ENCODE results near the gene MIOX. TPM values are rescaled to one million over a fixed set of nuclear protein-coding genes. Genes with fewer than 3 reads are reported as not detected.

Gene MIOX
- total and polyA plus RNA-seq, 2 experiments from 2014 or later, result not detected

- no peak overlapping the region for H3K4me3 Mint-ChIP-seq
- Histone ChIP-seq H3K4me3 (no peak overlapping the region), H3K79me2 (replicated peaks; ENCODE audit: insufficient read depth) (no peaks in the 10 kb centered on the region), H2AFZ (no peak overlapping the region), H3K4me2 (no peak overlapping the region), H4K20me1 (replicated peaks; ENCODE audit: insufficient read depth) (no peaks in the 10 kb centered on the region), H3K36me3 (ENCODE audit: insufficient read depth) (no peaks in the 10 kb centered on the region), H3K9me2 (ENCODE audit: insufficient read depth) (no peaks in the 10 kb centered on the region), H3F3A (replicated peaks; ENCODE audit: low read depth) (0 out of 2 replicates have a peak, but pooled peaks cover 5% of the 10 kb centered on the region), H3K27me3 (ENCODE audit: insufficient read depth) (no peaks in the 10 kb centered on the region), H3K4me1 (ENCODE audit: insufficient read depth) (no peaks in the 10 kb centered on the region), H3K27ac (ENCODE audit: low read depth) (no peak overlapping the region)
- 0 out of 3 replicates have a peak, but pooled peaks cover 6% of the 10 kb centered on the region for H3K36me3 Mint-ChIP-seq (ENCODE audit: low read depth)
- no peak overlapping the region for H3K27ac Mint-ChIP-seq
- TF ChIP-seq ETS1 (IDR thresholded peaks at IDR 0.05), result no peak
- 0 out of 4 replicates have a peak, but pooled peaks of 1 of the 2 experiments have one; percentile 7 for TF ChIP-seq CTCF (conservative IDR thresholded peaks at IDR 0.05; ENCODE audit: low read depth in 2 of 2)
- no peak for TF ChIP-seq NANOG (IDR thresholded peaks at IDR 0.05; ENCODE audit: borderline replicate concordance)
- H3K9me3 Mint-ChIP-seq, result no peaks in the 10 kb centered on the region
- DNase-seq (ENCODE audit: low spot score) (no peak), ATAC-seq (no peak)
- 0 out of 3 replicates have a peak, but pooled peaks cover 3% of the 10 kb centered on the region for H3K4me1 Mint-ChIP-seq
- H3K27me3 Mint-ChIP-seq (ENCODE audit: insufficient read depth, low read depth, poor library complexity), result peaks cover 15% of the 10 kb centered on the region
These were observed 48.1 kb upstream of the MIOX start for GRCh38 chr22:50438305-50439275.

- Mint-ChIP-seq H3K27ac (no peak overlapping the region), H3K4me3 (no peak overlapping the region), H3K27me3 (ENCODE audit: insufficient read depth, low read depth, poor library complexity) (peaks cover 15% of the 10 kb centered on the region), H3K9me3 (no peaks in the 10 kb centered on the region), H3K36me3 (ENCODE audit: low read depth) (0 out of 3 replicates have a peak, but pooled peaks cover 6% of the 10 kb centered on the region), H3K4me1 (0 out of 3 replicates have a peak, but pooled peaks cover 3% of the 10 kb centered on the region)
- Histone ChIP-seq H3K9me2 (ENCODE audit: insufficient read depth) (no peaks in the 10 kb centered on the region), H2AFZ (no peak overlapping the region), H3K27me3 (ENCODE audit: insufficient read depth) (no peaks in the 10 kb centered on the region), H3K36me3 (ENCODE audit: insufficient read depth) (no peaks in the 10 kb centered on the region), H3K27ac (ENCODE audit: low read depth) (no peak overlapping the region), H3K4me1 (ENCODE audit: insufficient read depth) (no peaks in the 10 kb centered on the region), H3K79me2 (replicated peaks; ENCODE audit: insufficient read depth) (no peaks in the 10 kb centered on the region), H3K4me3 (no peak overlapping the region), H3F3A (replicated peaks; ENCODE audit: low read depth) (0 out of 2 replicates have a peak, but pooled peaks cover 5% of the 10 kb centered on the region), H3K4me2 (no peak overlapping the region), H4K20me1 (replicated peaks; ENCODE audit: insufficient read depth) (no peaks in the 10 kb centered on the region; the same call in 1 of the 2 replicates)
- DNase-seq (ENCODE audit: low spot score) (no peak), ATAC-seq (no peak)
- TF ChIP-seq STAT1 (IDR thresholded peaks at IDR 0.05; ENCODE audit: unreplicated experiment) (no peak), JUNB (IDR thresholded peaks at IDR 0.05; ENCODE audit: unreplicated experiment) (no peak), POLR2AphosphoS5 (IDR thresholded peaks at IDR 0.05; ENCODE audit: low read depth) (no peak), REST (IDR thresholded peaks at IDR 0.05; ENCODE audit: unreplicated experiment) (no peak), EZH2phosphoT487 (IDR thresholded peaks at IDR 0.05; ENCODE audit: unreplicated experiment) (no peak)
These were observed 47.3 kb upstream of the MIOX start for GRCh38 chr22:50439314-50439870.
